GM12872 (cell line): Measurements from ENCODE around the gene DNAH17.

ENCODE experiments used
- CTCF ChIP-seq: IDR thresholded peaks from 3 replicates; pipeline ENCODE4 v1.5.1; 2011; ENCODE audit warnings: low read depth, mild to moderate bottlenecking, low read length, moderate library complexity; ENCODE audit not compliant: insufficient read depth

DNAH17 gene

GRCh38 chr17:78486946-78487680, 90.1 kb downstream of the DNAH17 start:
- TF ChIP-seq CTCF, result no peak

GRCh38 chr17:78486228-78486802, 90.9 kb downstream of the DNAH17 start:
- no peak for TF ChIP-seq CTCF

- no peak for TF ChIP-seq CTCF
Measured at GRCh38 chr17:78485290-78486168, 91.7 kb downstream of the DNAH17 start.

GRCh38 chr17:78484271-78485246, 92.6 kb downstream of the DNAH17 start:
- TF ChIP-seq CTCF, result no peak

GRCh38 chr17:78479369-78479768, 97.8 kb downstream of the DNAH17 start:
- no peak for TF ChIP-seq CTCF

- TF ChIP-seq CTCF, result no peak
Measured at GRCh38 chr17:78478757-78479297, 98.4 kb downstream of the DNAH17 start.
